Keratinocyte (primary cell): ENCODE data around the gene PARP9. TPM values are rescaled to one million over a fixed set of nuclear protein-coding genes. Genes with fewer than 3 reads are reported as not detected.
A peak's percentile ranks its signal among the peaks of the same experiment; 100 is the strongest.

Experiments
- DNase-seq: peaks from one replicate; pipeline ENCODE4 v3.0.0-alpha.2; 2011; ENCODE audit warnings: low read depth, missing footprints, low spot score
- FAIRE-seq: peaks from 2 replicates; lab custom pipeline; 2011; peaks lifted over from hg19 to GRCh38; lab: Jason Lieb, UNC
- H2AFZ ChIP-seq: 2 replicates; pipeline ENCODE4 v1.6.0; 2012; ENCODE audit warnings: low read length, control low read depth, inconsistent platforms; ENCODE audit not compliant: control insufficient read depth
- H3K27ac ChIP-seq: 2 replicates; pipeline ENCODE4 v1.5.1; 2011; ENCODE audit warnings: low read length; ENCODE audit not compliant: control insufficient read depth, insufficient read depth
- H3K27me3 ChIP-seq: 3 replicates; pipeline ENCODE4 v1.6.0; 2011; ENCODE audit warnings: low read length; ENCODE audit not compliant: control insufficient read depth, insufficient read depth; ENCODE audit errors: extremely low read depth
- H3K36me3 ChIP-seq, 2 experiments: 2 replicates in 1 of 2; 3 replicates in 1 of 2; pipeline ENCODE4 v1.5.1; 2011; ENCODE audit warnings: low read length in 2 of 2, mild to moderate bottlenecking in 1 of 2; ENCODE audit not compliant: control insufficient read depth in 2 of 2, insufficient read depth in 2 of 2; ENCODE audit errors: extremely low read depth in 1 of 2
- H3K4me1 ChIP-seq: 3 replicates; pipeline ENCODE4 v1.5.1; 2011; ENCODE audit warnings: low read length; ENCODE audit not compliant: control insufficient read depth, insufficient read depth; ENCODE audit errors: extremely low read depth
- H3K4me2 ChIP-seq: 3 replicates; pipeline ENCODE4 v1.6.0; 2011; ENCODE audit warnings: low read depth, low read length; ENCODE audit not compliant: control insufficient read depth, insufficient read depth; ENCODE audit errors: extremely low read depth
- H3K4me3 ChIP-seq, 3 experiments: fragments of 200-600 bp in 1 of 3; sonication (generic) in 1 of 3; 2 replicates in 2 of 3; 3 replicates in 1 of 3; pipeline ENCODE4 v1.5.1; 2011 to 2016; ENCODE audit warnings: low read length in 3 of 3, mild to moderate bottlenecking in 3 of 3, control low read depth in 2 of 3, inconsistent platforms in 1 of 3, low read depth in 1 of 3, mixed read lengths in 1 of 3, mixed run types in 1 of 3, moderate library complexity in 1 of 3; ENCODE audit not compliant: control insufficient read depth in 2 of 3, insufficient read depth in 2 of 3; ENCODE audit errors: extremely low read depth in 1 of 3
- H3K79me2 ChIP-seq: 2 replicates; pipeline ENCODE4 v1.6.0; 2012; ENCODE audit warnings: low read length; ENCODE audit not compliant: control insufficient read depth, insufficient read depth
- H3K9ac ChIP-seq: 3 replicates; pipeline ENCODE4 v1.6.0; 2011; ENCODE audit warnings: low read length; ENCODE audit not compliant: control insufficient read depth, insufficient read depth; ENCODE audit errors: extremely low read depth
- H3K9me1 ChIP-seq: 3 replicates; pipeline ENCODE4 v1.6.0; 2011; ENCODE audit warnings: low read length; ENCODE audit not compliant: control insufficient read depth, insufficient read depth; ENCODE audit errors: extremely low read depth
- H3K9me3 ChIP-seq: 2 replicates; pipeline ENCODE4 v1.5.1; 2012; ENCODE audit warnings: low read depth, low read length; ENCODE audit not compliant: control insufficient read depth
- H4K20me1 ChIP-seq: 3 replicates; pipeline ENCODE4 v1.6.0; 2011; ENCODE audit warnings: low read length; ENCODE audit not compliant: control insufficient read depth, insufficient read depth; ENCODE audit errors: extremely low read depth
- CTCF ChIP-seq, 3 experiments: IDR thresholded peaks in 1 of 3; conservative IDR thresholded peaks in 1 of 3; optimal IDR thresholded peaks in 1 of 3; 2 replicates in 2 of 3; 3 replicates in 1 of 3; pipeline versions ENCODE3 to v1.5.1; 2011; ENCODE audit warnings: low read length in 3 of 3, mild to moderate bottlenecking in 3 of 3, moderate library complexity in 2 of 3, control low read depth in 1 of 3, inconsistent platforms in 1 of 3; ENCODE audit not compliant: insufficient read depth in 2 of 3; ENCODE audit errors: extremely low read depth in 1 of 3
- EZH2 ChIP-seq: IDR thresholded peaks from one replicate; pipeline ENCODE4 v1.6.1; 2012; ENCODE audit warnings: inconsistent platforms, mild to moderate bottlenecking, low read length, moderate library complexity
- dilution Hi-C: fragments of 300-500 bp; cut with MboI; formaldehyde crosslinking; loops from one replicate; pipeline ENCODE4 v1.7.0; 2020; ENCODE audit warnings: low sequenced_read_pairs; ENCODE audit not compliant: extremely low pct_ligation_motif_present
- polyA minus RNA-seq, 3 experiments: library from RNA; depleted of rRNA, polyadenylated mRNA; stranded (reverse); fragments of >200 nt; gene quantifications; 1 replicate in 1 of 3; 2 replicates in 1 of 3; 3 replicates in 1 of 3; pipeline ENCODE4 v1.2.3, GENCODE V29; 2011
- polyA plus RNA-seq, 5 experiments: library from polyadenylated mRNA; depleted of rRNA in 3 of 5; stranded (reverse) in 3 of 5; stranded (forward) in 1 of 5; unstranded in 1 of 5; fragments of >200 nt; gene quantifications; 1 replicate in 1 of 5; 2 replicates in 3 of 5; 3 replicates in 1 of 5; pipeline versions ENCODE4 v1.2.1 to v1.2.3, GENCODE V29; 2011 to 2012; ENCODE audit warnings: missing spikeins in 2 of 5, low read depth in 1 of 5, low replicate concordance in 1 of 5

The PARP9 gene
- 62.4 to 70.1 TPM (median 66.1 TPM) in 3 replicates for polyA plus RNA-seq
- 2.7 TPM for polyA plus RNA-seq (2011; ENCODE audit: low read depth)
- polyA plus RNA-seq (2011; cell fraction: cytosol; rRNA removed) = 28.5 and 52.4 TPM in 2 replicates
- polyA plus RNA-seq (2011; cell fraction: nucleus; rRNA removed) = 60.1 and 75.9 TPM in 2 replicates
- polyA plus RNA-seq (2012; ENCODE audit: low replicate concordance) = 2.9 and 42.0 TPM in 2 replicates
- polyA minus RNA-seq = 8.4 to 39.9 TPM (median 30.9 TPM) in 3 replicates
- polyA minus RNA-seq (2011; cell fraction: cytosol; rRNA and poly(A)+ RNA removed) = 14.0 TPM
- polyA minus RNA-seq (2011; cell fraction: nucleus; rRNA and poly(A)+ RNA removed) = 18.3 and 39.2 TPM in 2 replicates

DNA sequence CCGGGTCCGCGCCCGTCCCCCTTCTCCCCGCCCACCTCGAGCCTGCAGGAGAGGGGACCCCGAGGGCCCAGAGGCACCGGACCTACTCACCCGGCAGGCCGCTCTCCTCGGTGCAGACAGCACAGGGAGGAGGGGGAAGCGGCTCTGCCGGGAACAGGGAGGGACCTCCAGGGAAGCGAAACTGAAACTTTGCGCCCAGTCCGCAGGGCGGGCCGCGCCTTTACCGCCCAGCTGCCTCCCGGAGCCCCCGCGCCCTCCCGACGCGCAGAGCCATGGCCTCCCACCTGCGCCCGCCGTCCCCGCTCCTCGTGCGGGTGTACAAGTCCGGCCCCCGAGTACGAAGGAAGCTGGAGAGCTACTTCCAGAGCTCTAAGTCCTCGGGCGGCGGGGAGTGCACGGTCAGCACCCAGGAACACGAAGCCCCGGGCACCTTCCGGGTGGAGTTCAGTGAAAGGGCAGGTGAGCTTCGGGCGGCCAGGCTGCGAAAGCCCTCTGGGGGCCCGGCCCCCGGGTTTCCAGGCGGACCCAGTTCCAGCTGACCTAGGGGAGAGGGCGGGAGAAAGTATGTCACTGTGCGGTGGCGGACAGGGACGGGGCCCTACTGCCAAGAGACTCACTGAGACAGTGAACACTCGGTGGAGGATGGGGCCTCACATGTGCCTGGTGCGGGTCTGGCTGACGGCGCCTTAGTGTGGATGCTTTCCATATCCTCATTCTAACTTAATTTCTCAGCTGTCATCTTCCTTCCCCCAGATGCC, at the start of gene PARP9, which contains the start of gene DTX3L:
PARP9 (minus strand) TSS at position 146 of the 758 bp plus-strand sequence. CDS start 4,680 bp downstream, outside the sequence.
DTX3L (plus strand) TSS at position 184 of the 758 bp plus-strand sequence; CDS start at position 273, 89 bp downstream.
- Histone ChIP-seq H4K20me1 (no peaks in the 10 kb centered on the region), H3K9me3 (no peaks in the 10 kb centered on the region), H3K27me3 (no peaks in the 10 kb centered on the region), H3K4me2 (peak within 1 kb of the TSS; percentile 88), H3K79me2 (peaks cover 21% of the 10 kb centered on the region), H3K4me1 (peaks cover 16% of the 10 kb centered on the region), H3K36me3 (peaks cover 4 to 8% of the 10 kb centered on the region in 2 experiments), H2AFZ (peak within 1 kb of the TSS; percentile 80), H3K27ac (peak within 1 kb of the TSS; percentile 85), H3K9ac (peak within 1 kb of the TSS; percentile 92), H3K4me3 (peak within 1 kb of the TSS; percentile 61 to 88 (median 75)), H3K9me1 (no peaks in the 10 kb centered on the region)
- dilution Hi-C loops = no loop called here
- DNase-seq (peak; percentile 11), FAIRE-seq (no peak)
- no peak for TF ChIP-seq CTCF (optimal IDR thresholded peaks at IDR 0.05 in 1 of 3, IDR thresholded peaks at IDR 0.05 in 1 of 3, conservative IDR thresholded peaks at IDR 0.05 in 1 of 3; ENCODE audit: extremely low read depth in 1 of 3, insufficient read depth in 2 of 3, low read length in 3 of 3)
- no peak for TF ChIP-seq EZH2

DNA sequence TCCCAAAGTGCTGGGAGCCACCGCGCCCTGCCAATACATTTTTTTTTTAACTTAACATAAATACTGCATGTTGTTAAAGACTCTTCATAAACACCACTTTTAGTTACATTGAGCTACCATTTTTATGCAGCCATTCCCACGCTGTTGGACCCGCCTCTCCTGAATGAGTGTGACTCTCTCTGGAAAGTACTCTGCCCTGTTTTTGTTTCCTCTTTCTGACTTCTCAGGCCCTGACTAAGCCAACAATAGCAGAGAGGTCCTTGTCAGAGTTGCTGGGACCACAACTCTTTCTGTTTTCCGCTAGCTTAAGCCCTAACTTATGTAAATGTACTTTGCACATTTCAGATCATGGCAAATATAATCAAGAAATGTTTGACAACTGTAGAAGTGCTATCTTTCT, 48.6 kb upstream of the PARP9 start:
- H2AFZ ChIP-seq = no peak overlapping the region
- H3K79me2 ChIP-seq = no peaks in the 10 kb centered on the region
- H3K4me2 ChIP-seq = no peak overlapping the region
- H3K36me3 ChIP-seq = no peaks in the 10 kb centered on the region
- no peaks in the 10 kb centered on the region for H3K9me1 ChIP-seq
- no peak overlapping the region for H3K4me3 ChIP-seq
- H3K9me3 ChIP-seq = peaks cover 8% of the 10 kb centered on the region
- no peaks in the 10 kb centered on the region for H3K27me3 ChIP-seq
- no peak overlapping the region for H3K27ac ChIP-seq
- DNase-seq (no peak), FAIRE-seq (no peak)
- H4K20me1 ChIP-seq = no peaks in the 10 kb centered on the region
- TF ChIP-seq CTCF (optimal IDR thresholded peaks at IDR 0.05 in 1 of 3, IDR thresholded peaks at IDR 0.05 in 1 of 3, conservative IDR thresholded peaks at IDR 0.05 in 1 of 3; ENCODE audit: extremely low read depth in 1 of 3, insufficient read depth in 2 of 3, low read length in 3 of 3) (no peak), EZH2 (no peak)
- H3K4me1 ChIP-seq = peaks cover 6% of the 10 kb centered on the region
- H3K9ac ChIP-seq = no peak overlapping the region
- dilution Hi-C loops = no loop called here
